IPS-NIHi7 (cell line): ENCODE results near the gene IL1F10.
"Not testable (repeated sequence)": the region's sequence is repeated elsewhere in the genome, so short reads cannot be mapped to it uniquely, and the experiment has no call there.

ENCODE experiments used
- DNase-seq: peaks from one replicate; pipeline ENCODE4 v3.0.0; 2012; ENCODE audit warnings: mixed read lengths; ENCODE audit errors: extremely low spot score

IL1F10 gene

GRCh38 chr2:113081488-113082210 lies 13.9 kb downstream of the IL1F10 start:
- DNase-seq, result no peak

GRCh38 chr2:113083296-113083695 lies 15.5 kb downstream of the IL1F10 start:
- DNase-seq, result no peak

GRCh38 chr2:113084249-113085000 lies 16.7 kb downstream of the IL1F10 start:
- no peak for DNase-seq

GRCh38 chr2:113085542-113085941 lies 17.8 kb downstream of the IL1F10 start:
- DNase-seq, result no peak

- DNase-seq, result no peak
These were observed 20.6 kb downstream of the IL1F10 start for GRCh38 chr2:113088213-113088992.

GRCh38 chr2:113089916-113090315 lies 22.1 kb downstream of the IL1F10 start:
- DNase-seq, result no peak

GRCh38 chr2:113091231-113091896 lies 23.6 kb downstream of the IL1F10 start:
- DNase-seq, result no peak

GRCh38 chr2:113092864-113093612 lies 25.3 kb downstream of the IL1F10 start:
- DNase-seq, result no peak

- DNase-seq, result no peak
These were observed 25.8 kb downstream of the IL1F10 start for GRCh38 chr2:113093613-113093977.

- DNase-seq, result not testable (repeated sequence)
These were observed 28.5 kb downstream of the IL1F10 start for GRCh38 chr2:113096306-113096705.

- not testable (repeated sequence) for DNase-seq
These were observed 29.3 kb downstream of the IL1F10 start for GRCh38 chr2:113096842-113097618.

GRCh38 chr2:113098041-113098440 lies 30.3 kb downstream of the IL1F10 start:
- DNase-seq, result no peak

GRCh38 chr2:113098532-113098931 lies 30.8 kb downstream of the IL1F10 start:
- DNase-seq, result no peak

- DNase-seq, result no peak
These were observed 34.4 kb downstream of the IL1F10 start for GRCh38 chr2:113102133-113102532.

- DNase-seq, result no peak
These were observed 35.5 kb downstream of the IL1F10 start for GRCh38 chr2:113103277-113103676.

GRCh38 chr2:113104054-113104611 lies 36.4 kb downstream of the IL1F10 start:
- DNase-seq, result no peak

- DNase-seq, result no peak
These were observed 37.4 kb downstream of the IL1F10 start for GRCh38 chr2:113105047-113105785.

GRCh38 chr2:113111121-113111520 lies 43.4 kb downstream of the IL1F10 start:
- no peak for DNase-seq

GRCh38 chr2:113111823-113112287 lies 44.1 kb downstream of the IL1F10 start:
- DNase-seq, result no peak
